Measurements from ENCODE around the gene ANKRD10. TPM values are rescaled to one million over a fixed set of nuclear protein-coding genes. Genes with fewer than 3 reads are reported as not detected.

ANKRD10 gene
- total and polyA plus RNA-seq, 10 of the 15 experiments (the other 5 are each of a cell fraction or from before 2014, with no cell fraction given): 47.1 to 199 (median 97.2) TPM

- TF ChIP-seq, protein P1, sequence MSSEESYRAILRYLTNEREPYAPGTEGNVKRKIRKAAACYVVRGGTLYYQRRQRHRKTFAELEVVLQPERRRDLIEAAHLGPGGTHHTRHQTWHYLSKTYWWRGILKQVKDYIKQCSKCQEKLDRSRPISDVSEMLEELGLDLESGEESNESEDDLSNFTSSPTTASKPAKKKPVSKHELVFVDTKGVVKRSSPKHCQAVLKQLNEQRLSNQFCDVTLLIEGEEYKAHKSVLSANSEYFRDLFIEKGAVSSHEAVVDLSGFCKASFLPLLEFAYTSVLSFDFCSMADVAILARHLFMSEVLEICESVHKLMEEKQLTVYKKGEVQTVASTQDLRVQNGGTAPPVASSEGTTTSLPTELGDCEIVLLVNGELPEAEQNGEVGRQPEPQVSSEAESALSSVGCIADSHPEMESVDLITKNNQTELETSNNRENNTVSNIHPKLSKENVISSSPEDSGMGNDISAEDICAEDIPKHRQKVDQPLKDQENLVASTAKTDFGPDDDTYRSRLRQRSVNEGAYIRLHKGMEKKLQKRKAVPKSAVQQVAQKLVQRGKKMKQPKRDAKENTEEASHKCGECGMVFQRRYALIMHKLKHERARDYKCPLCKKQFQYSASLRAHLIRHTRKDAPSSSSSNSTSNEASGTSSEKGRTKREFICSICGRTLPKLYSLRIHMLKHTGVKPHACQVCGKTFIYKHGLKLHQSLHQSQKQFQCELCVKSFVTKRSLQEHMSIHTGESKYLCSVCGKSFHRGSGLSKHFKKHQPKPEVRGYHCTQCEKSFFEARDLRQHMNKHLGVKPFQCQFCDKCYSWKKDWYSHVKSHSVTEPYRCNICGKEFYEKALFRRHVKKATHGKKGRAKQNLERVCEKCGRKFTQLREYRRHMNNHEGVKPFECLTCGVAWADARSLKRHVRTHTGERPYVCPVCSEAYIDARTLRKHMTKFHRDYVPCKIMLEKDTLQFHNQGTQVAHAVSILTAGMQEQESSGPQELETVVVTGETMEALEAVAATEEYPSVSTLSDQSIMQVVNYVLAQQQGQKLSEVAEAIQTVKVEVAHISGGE (CRISPR knock-in tag; IDR thresholded peaks at IDR 0.05): no peak
- TF ChIP-seq SMAD5 (IDR thresholded peaks at IDR 0.05; ENCODE audit: low read depth) (no peak), TARDBP (IDR thresholded peaks at IDR 0.05; ENCODE audit: borderline replicate concordance) (no peak), CBX5 (IDR thresholded peaks at IDR 0.05; ENCODE audit: low read depth) (no peak)
- TF ChIP-seq, protein P2, sequence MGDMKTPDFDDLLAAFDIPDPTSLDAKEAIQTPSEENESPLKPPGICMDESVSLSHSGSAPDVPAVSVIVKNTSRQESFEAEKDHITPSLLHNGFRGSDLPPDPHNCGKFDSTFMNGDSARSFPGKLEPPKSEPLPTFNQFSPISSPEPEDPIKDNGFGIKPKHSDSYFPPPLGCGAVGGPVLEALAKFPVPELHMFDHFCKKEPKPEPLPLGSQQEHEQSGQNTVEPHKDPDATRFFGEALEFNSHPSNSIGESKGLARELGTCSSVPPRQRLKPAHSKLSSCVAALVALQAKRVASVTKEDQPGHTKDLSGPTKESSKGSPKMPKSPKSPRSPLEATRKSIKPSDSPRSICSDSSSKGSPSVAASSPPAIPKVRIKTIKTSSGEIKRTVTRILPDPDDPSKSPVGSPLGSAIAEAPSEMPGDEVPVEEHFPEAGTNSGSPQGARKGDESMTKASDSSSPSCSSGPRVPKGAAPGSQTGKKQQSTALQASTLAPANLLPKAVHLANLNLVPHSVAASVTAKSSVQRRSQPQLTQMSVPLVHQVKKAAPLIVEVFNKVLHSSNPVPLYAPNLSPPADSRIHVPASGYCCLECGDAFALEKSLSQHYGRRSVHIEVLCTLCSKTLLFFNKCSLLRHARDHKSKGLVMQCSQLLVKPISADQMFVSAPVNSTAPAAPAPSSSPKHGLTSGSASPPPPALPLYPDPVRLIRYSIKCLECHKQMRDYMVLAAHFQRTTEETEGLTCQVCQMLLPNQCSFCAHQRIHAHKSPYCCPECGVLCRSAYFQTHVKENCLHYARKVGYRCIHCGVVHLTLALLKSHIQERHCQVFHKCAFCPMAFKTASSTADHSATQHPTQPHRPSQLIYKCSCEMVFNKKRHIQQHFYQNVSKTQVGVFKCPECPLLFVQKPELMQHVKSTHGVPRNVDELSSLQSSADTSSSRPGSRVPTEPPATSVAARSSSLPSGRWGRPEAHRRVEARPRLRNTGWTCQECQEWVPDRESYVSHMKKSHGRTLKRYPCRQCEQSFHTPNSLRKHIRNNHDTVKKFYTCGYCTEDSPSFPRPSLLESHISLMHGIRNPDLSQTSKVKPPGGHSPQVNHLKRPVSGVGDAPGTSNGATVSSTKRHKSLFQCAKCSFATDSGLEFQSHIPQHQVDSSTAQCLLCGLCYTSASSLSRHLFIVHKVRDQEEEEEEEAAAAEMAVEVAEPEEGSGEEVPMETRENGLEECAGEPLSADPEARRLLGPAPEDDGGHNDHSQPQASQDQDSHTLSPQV (IDR thresholded peaks at IDR 0.05): no peak
Observed at GRCh38 chr13:110875241-110875640, 39.6 kb downstream of the ANKRD10 start (continued).
